DOHH2 (cell line): ENCODE data around the gene SLC22A6.

Experiments used
- H3F3A ChIP-seq: fragments of 200-600 bp; sonication (generic), shearing (Covaris generic); 2 replicates; pipeline ENCODE4 v1.6.0; 2016; ENCODE audit warnings: antibody characterized with exemption, mild to moderate bottlenecking; ENCODE audit not compliant: control insufficient read depth, insufficient read depth
- H3K27ac ChIP-seq: fragments of 200-600 bp; sonication (generic); 2 replicates; pipeline ENCODE4 v1.5.1; 2014; ENCODE audit warnings: low read depth, mild to moderate bottlenecking, low read length, moderate library complexity
- H3K27me3 ChIP-seq: fragments of 200-600 bp; sonication (generic); 2 replicates; pipeline ENCODE4 v1.6.1; 2014; ENCODE audit warnings: mild to moderate bottlenecking, low read length, mixed read lengths; ENCODE audit not compliant: control insufficient read depth
- H3K36me3 ChIP-seq: fragments of 200-600 bp; sonication (generic); 2 replicates; pipeline ENCODE4 v1.6.1; 2014; ENCODE audit warnings: mild to moderate bottlenecking, low read length, moderate library complexity, mixed read lengths; ENCODE audit not compliant: control insufficient read depth
- H3K4me1 ChIP-seq: fragments of 200-600 bp; sonication (generic); 2 replicates; pipeline ENCODE4 v1.6.1; 2014; ENCODE audit warnings: mild to moderate bottlenecking, low read length, mixed read lengths; ENCODE audit not compliant: control insufficient read depth
- H3K4me2 ChIP-seq: fragments of 200-600 bp; sonication (generic); 2 replicates; pipeline ENCODE4 v1.6.0; 2014; ENCODE audit warnings: mild to moderate bottlenecking, low read length, moderate library complexity
- H3K4me3 ChIP-seq: fragments of 200-600 bp; sonication (generic); 2 replicates; pipeline ENCODE4 v1.5.1; 2014; ENCODE audit warnings: mild to moderate bottlenecking, low read length, mixed read lengths
- H3K79me2 ChIP-seq: fragments of 200-600 bp; sonication (generic); 2 replicates; pipeline ENCODE4 v1.6.1; 2014; ENCODE audit warnings: mild to moderate bottlenecking, low read length, mixed read lengths; ENCODE audit not compliant: control insufficient read depth
- H3K9me2 ChIP-seq: fragments of 200-600 bp; sonication (generic); replicated peaks from 2 replicates; pipeline ENCODE4 v1.6.1; 2014; ENCODE audit warnings: mild to moderate bottlenecking, low read length, mixed read lengths; ENCODE audit not compliant: control insufficient read depth
- H3K9me3 ChIP-seq: fragments of 200-600 bp; sonication (generic); 2 replicates; pipeline ENCODE4 v1.6.1; 2014; ENCODE audit warnings: antibody characterized with exemption, low read length, mixed read lengths; ENCODE audit not compliant: control insufficient read depth, insufficient read depth
- H4K20me1 ChIP-seq: fragments of 200-600 bp; sonication (generic); 2 replicates; pipeline ENCODE4 v1.6.0; 2014; ENCODE audit warnings: low read depth, mild to moderate bottlenecking, antibody characterized with exemption, low read length, moderate library complexity; ENCODE audit not compliant: control insufficient read depth, insufficient read depth
- CTCF ChIP-seq: fragments of 200-600 bp; sonication (generic); IDR thresholded peaks from one replicate; pipeline ENCODE4 v1.5.1; 2014; ENCODE audit warnings: antibody characterized with exemption, mild to moderate bottlenecking, low read depth, low read length; ENCODE audit not compliant: poor library complexity, severe bottlenecking
- EZH2phosphoT487 ChIP-seq: fragments of 200-600 bp; sonication (generic); IDR thresholded peaks from 2 replicates; pipeline ENCODE4 v1.6.1; 2017; ENCODE audit warnings: borderline replicate concordance, mild to moderate bottlenecking, antibody characterized with exemption, low read length, moderate library complexity, mixed read lengths

SLC22A6 gene

GRCh38 chr11:62988276-62988675, 3.5 kb upstream of the SLC22A6 start:
- Histone ChIP-seq H3K4me1 (no peaks in the 10 kb centered on the region), H3K9me2 (no peaks in the 10 kb centered on the region), H3K27me3 (peaks cover 5% of the 10 kb centered on the region), H3K79me2 (no peaks in the 10 kb centered on the region), H3K4me3 (no peak overlapping the region), H3K9me3 (no peaks in the 10 kb centered on the region), H4K20me1 (no peaks in the 10 kb centered on the region), H3F3A (no peaks in the 10 kb centered on the region), H3K27ac (no peak overlapping the region), H3K36me3 (no peaks in the 10 kb centered on the region), H3K4me2 (no peak overlapping the region)
- TF ChIP-seq CTCF (no peak), EZH2phosphoT487 (no peak)

DNA sequence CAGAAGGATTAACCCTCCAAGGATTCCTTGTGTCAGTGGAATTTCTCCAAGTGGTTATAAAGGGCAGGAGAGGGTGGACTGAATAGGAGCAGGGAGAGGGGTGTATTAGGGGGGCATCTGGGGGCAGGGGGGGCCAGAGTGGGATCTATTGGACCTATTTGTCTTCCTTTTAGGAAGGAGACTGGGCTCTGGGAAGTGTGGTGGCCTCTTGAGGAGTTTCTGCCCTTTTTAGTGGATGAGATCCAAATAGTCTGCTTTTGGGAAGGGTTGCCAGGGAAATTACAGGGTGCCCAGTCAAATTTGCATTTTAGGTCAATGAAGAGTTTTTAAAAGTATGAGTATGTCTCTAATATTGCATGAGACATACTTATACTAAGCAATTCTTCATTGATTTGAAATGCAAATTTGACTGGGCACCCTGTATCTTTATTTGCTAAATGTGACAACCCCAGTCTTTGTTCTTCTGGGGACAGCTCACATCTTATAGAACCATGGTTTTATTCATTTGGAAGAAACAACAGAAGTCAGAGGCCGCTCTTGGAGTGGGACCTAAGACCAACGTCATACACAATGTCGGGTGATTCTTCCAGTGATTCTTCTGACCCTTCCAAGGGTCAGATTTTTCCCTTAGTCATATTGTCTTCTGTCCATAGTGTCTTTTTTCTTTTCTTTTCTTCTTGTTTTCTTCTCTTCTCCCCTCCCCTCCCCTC, 429 bp upstream of the SLC22A6 start:
- Histone ChIP-seq H3K27me3 (peaks cover 5% of the 10 kb centered on the region), H4K20me1 (no peaks in the 10 kb centered on the region), H3K27ac (no peak overlapping the region), H3K36me3 (no peaks in the 10 kb centered on the region), H3K4me3 (no peak overlapping the region), H3K4me1 (no peaks in the 10 kb centered on the region), H3K79me2 (no peaks in the 10 kb centered on the region), H3F3A (no peaks in the 10 kb centered on the region), H3K9me3 (no peaks in the 10 kb centered on the region), H3K4me2 (no peak overlapping the region), H3K9me2 (no peaks in the 10 kb centered on the region)
- TF ChIP-seq EZH2phosphoT487 = no peak
- TF ChIP-seq CTCF = no peak

DNA sequence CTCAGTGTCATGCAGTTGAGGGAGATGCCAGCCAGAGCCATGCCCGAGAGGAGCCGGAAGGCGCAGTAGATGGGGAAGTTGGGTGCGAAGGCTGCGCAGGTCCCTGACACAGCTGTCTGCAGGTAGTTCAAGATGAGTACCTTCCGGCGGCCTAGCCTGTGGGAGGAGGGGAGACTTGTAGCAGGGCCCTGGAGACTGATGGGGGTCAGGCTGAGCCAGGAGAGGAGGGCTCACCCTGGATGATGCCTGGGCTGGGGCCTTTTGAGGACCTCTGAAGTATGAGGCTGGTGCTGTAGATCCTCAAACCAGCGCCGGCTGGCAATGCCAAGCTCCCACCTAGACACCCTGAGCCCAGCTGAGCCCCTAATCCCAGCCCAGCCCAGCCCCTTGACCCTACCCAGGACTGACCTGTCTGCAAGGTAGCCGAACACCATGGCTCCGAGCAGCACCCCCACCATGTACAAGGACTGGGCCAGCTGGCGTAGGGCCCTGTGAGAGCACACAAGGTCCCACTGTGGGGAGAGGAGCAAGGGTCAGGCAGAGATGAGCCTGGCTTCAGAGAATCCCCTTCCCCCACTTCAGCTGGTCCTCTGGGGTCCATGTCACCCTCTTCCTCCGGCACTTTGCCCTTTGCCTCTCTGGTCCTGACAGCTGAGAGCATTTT, 1.1 kb downstream of the SLC22A6 start:
- Histone ChIP-seq H3F3A (no peaks in the 10 kb centered on the region), H4K20me1 (no peaks in the 10 kb centered on the region), H3K36me3 (no peaks in the 10 kb centered on the region), H3K4me3 (no peak overlapping the region), H3K4me1 (no peaks in the 10 kb centered on the region), H3K27me3 (peaks cover 5% of the 10 kb centered on the region), H3K9me2 (no peaks in the 10 kb centered on the region), H3K79me2 (no peaks in the 10 kb centered on the region), H3K4me2 (no peak overlapping the region), H3K27ac (no peak overlapping the region), H3K9me3 (no peaks in the 10 kb centered on the region)
- no peak for TF ChIP-seq CTCF
- no peak for TF ChIP-seq EZH2phosphoT487
